GM19240 (cell line): ENCODE measurements around the gene NPRL2.
A peak's percentile ranks its signal among the peaks of the same experiment; 100 is the strongest.

Experiments used
- DNase-seq: peaks from one replicate; pipeline ENCODE4 v3.0.0; 2011; ENCODE audit warnings: low spot score; ENCODE audit not compliant: insufficient read length

NPRL2 gene

GRCh38 chr3:50327943-50328691 is 22.5 kb downstream of the NPRL2 start, which contains the start of gene TUSC2:
Gene TUSC2, minus strand, starts transcription at chr3:50328223. Its CDS starts 124 bp downstream, at chr3:50328099.
- DNase-seq: peak; percentile 90

GRCh38 chr3:50327129-50327528 is 23.4 kb downstream of the NPRL2 start:
- DNase-seq: no peak

- no peak for DNase-seq
These were observed 24.4 kb downstream of the NPRL2 start for GRCh38 chr3:50326182-50326541.

GRCh38 chr3:50325497-50326181 is 24.9 kb downstream of the NPRL2 start:
- DNase-seq: no peak

- DNase-seq: no peak
These were observed 25.5 kb downstream of the NPRL2 start for GRCh38 chr3:50325113-50325480.

- DNase-seq: peak; percentile 43
These were observed 26.0 kb downstream of the NPRL2 start for GRCh38 chr3:50324351-50325112.

GRCh38 chr3:50323614-50324199 is 26.9 kb downstream of the NPRL2 start:
- no peak for DNase-seq

- no peak for DNase-seq
These were observed 27.4 kb downstream of the NPRL2 start for GRCh38 chr3:50323092-50323600.

GRCh38 chr3:50322386-50323091 is 28.0 kb downstream of the NPRL2 start, which contains the start of gene HYAL2:
Gene HYAL2, minus strand, starts transcription at chr3:50322745. Its CDS starts 2,256 bp downstream, at chr3:50320489.
- no peak for DNase-seq

- DNase-seq: no peak
These were observed 28.5 kb downstream of the NPRL2 start for GRCh38 chr3:50322115-50322385.

- DNase-seq: peak; percentile 80
These were observed 29.1 kb downstream of the NPRL2 start for GRCh38 chr3:50321336-50322114.

- peak; percentile 34 for DNase-seq
These were observed 29.7 kb downstream of the NPRL2 start for GRCh38 chr3:50320853-50321335.

GRCh38 chr3:50319894-50320625 is 30.5 kb downstream of the NPRL2 start:
- DNase-seq: no peak

- DNase-seq: no peak
These were observed 31.2 kb downstream of the NPRL2 start for GRCh38 chr3:50319181-50319893.

- no peak for DNase-seq
These were observed 32.0 kb downstream of the NPRL2 start for GRCh38 chr3:50318615-50319014.

- DNase-seq: no peak
These were observed 32.4 kb downstream of the NPRL2 start for GRCh38 chr3:50318163-50318562.

GRCh38 chr3:50317300-50317699 is 33.3 kb downstream of the NPRL2 start:
- DNase-seq: no peak

- DNase-seq: no peak
These were observed 33.8 kb downstream of the NPRL2 start for GRCh38 chr3:50316657-50317242.
